VCaP (cell line): ENCODE data around the gene OR8B8.
"Not testable (repeated sequence)": the region's sequence is repeated elsewhere in the genome, so short reads cannot be mapped to it uniquely, and the experiment has no call there.

Experiments
- H3K27ac ChIP-seq: fragments of 450-650 bp; 2 replicates; pipeline ENCODE4 v1.5.1; 2017
- CTCF ChIP-seq: fragments of 450-650 bp; conservative IDR thresholded peaks from 2 replicates; pipeline ENCODE4 v1.5.1; 2017; ENCODE audit warnings: mild to moderate bottlenecking, moderate library complexity

The OR8B8 gene

GRCh38 chr11:124415356-124415923 lies 30.1 kb downstream of the OR8B8 start:
- peak; percentile 83 for TF ChIP-seq CTCF
- H3K27ac ChIP-seq = no peak overlapping the region

GRCh38 chr11:124409906-124410305 lies 35.6 kb downstream of the OR8B8 start:
- H3K27ac ChIP-seq = no peak overlapping the region
- no peak for TF ChIP-seq CTCF

- no peak for TF ChIP-seq CTCF
- H3K27ac ChIP-seq = no peak overlapping the region
Measured at GRCh38 chr11:124405581-124405980, 39.9 kb downstream of the OR8B8 start.

GRCh38 chr11:124403186-124403585 lies 42.3 kb downstream of the OR8B8 start:
- not testable (repeated sequence) for H3K27ac ChIP-seq

GRCh38 chr11:124402326-124402922 lies 43.1 kb downstream of the OR8B8 start:
- peak; percentile 88 for TF ChIP-seq CTCF
- H3K27ac ChIP-seq = no peak overlapping the region

GRCh38 chr11:124398924-124399323 lies 46.6 kb downstream of the OR8B8 start, which contains the start of gene OR8B3:
Gene OR8B3 (minus strand): TSS chr11:124399024. CDS start chr11:124397351, 1,673 bp downstream.
- H3K27ac ChIP-seq = no peak within 1 kb of the TSS
- TF ChIP-seq CTCF = no peak

- not testable (repeated sequence) for H3K27ac ChIP-seq
Measured at GRCh38 chr11:124396847-124397246, 48.6 kb downstream of the OR8B8 start.

- no peak overlapping the region for H3K27ac ChIP-seq
- TF ChIP-seq CTCF = no peak
Measured at GRCh38 chr11:124394408-124394807, 51.1 kb downstream of the OR8B8 start.
